ENCODE results near the gene CGB7. TPM values are rescaled to one million over a fixed set of nuclear protein-coding genes. Genes with fewer than 3 reads are reported as not detected.
A peak's percentile ranks its signal among the peaks of the same experiment; 100 is the strongest.

Gene CGB7
- total RNA-seq, 6 experiments from 2014 or later = not detected

- Histone ChIP-seq H3K9me3 (no peaks in the 10 kb centered on the region), H3K4me3 (no peak overlapping the region), H3K27me3 (no peaks in the 10 kb centered on the region), H3K36me3 (peaks cover 6 to 84% (median 27%) of the 10 kb centered on the region in 4 donors), H3K27ac (no peak overlapping the region), H3K4me1 (peaks cover 0 to 21% (median 7%) of the 10 kb centered on the region in 4 donors)
- intact Hi-C loops (cut with DNase I) = loop anchor here in 1 of 2 donors (5.0 kb wide), 2 partner anchors 35 to 95 kb away; no protein-coding TSS in a partner anchor
- DNase-seq = no peak
- no peak for ATAC-seq
- no peak for TF ChIP-seq POLR2A (IDR thresholded peaks at IDR 0.05)
- TF ChIP-seq, protein P1, sequence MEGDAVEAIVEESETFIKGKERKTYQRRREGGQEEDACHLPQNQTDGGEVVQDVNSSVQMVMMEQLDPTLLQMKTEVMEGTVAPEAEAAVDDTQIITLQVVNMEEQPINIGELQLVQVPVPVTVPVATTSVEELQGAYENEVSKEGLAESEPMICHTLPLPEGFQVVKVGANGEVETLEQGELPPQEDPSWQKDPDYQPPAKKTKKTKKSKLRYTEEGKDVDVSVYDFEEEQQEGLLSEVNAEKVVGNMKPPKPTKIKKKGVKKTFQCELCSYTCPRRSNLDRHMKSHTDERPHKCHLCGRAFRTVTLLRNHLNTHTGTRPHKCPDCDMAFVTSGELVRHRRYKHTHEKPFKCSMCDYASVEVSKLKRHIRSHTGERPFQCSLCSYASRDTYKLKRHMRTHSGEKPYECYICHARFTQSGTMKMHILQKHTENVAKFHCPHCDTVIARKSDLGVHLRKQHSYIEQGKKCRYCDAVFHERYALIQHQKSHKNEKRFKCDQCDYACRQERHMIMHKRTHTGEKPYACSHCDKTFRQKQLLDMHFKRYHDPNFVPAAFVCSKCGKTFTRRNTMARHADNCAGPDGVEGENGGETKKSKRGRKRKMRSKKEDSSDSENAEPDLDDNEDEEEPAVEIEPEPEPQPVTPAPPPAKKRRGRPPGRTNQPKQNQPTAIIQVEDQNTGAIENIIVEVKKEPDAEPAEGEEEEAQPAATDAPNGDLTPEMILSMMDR (IDR thresholded peaks at IDR 0.05) = no peak
- WGBS (ENCODE audit: insufficient coverage, low coverage, low lambda C conversion rate, missing lambda C conversion rate) = 40% methylated on average over 3 of the region's 12 CpGs
Observed at GRCh38 chr19:49102303-49102702, 44.8 kb upstream of the CGB7 start.

DNA sequence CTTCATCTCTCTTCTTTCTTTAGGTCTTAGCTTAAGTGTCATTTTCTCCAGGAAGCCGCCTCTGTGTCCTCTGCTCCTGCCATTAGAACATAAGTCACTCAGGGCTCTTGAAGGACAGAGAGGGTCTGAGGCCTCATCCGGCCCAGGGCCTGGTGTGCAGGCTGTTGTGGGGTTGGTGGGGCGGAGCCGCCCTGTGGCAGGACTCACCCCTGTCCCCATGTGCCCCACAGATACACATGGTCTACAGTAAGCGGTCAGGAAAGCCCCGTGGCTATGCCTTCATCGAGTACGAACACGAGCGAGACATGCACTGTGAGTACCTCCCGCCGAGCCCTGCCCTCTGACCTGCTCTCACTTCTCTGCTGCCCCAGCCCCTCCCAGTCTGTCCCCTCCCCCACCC is 43.6 kb upstream of the CGB7 start:
- H3K27ac ChIP-seq = no peak overlapping the region
- H3K4me3 ChIP-seq = no peak overlapping the region
- peaks cover 0 to 26% (median 7%) of the 10 kb centered on the region in 4 donors for H3K4me1 ChIP-seq
- no peak for TF ChIP-seq POLR2A (IDR thresholded peaks at IDR 0.05)
- TF ChIP-seq, protein P1 (IDR thresholded peaks at IDR 0.05) = no peak
- intact Hi-C loops (cut with DNase I) = loop anchor here in 1 of 2 donors (5.0 kb wide), 2 partner anchors 36 to 96 kb away; no protein-coding TSS in a partner anchor
- no peak for DNase-seq
- peaks cover 6 to 81% (median 22%) of the 10 kb centered on the region in 4 donors for H3K36me3 ChIP-seq
- ATAC-seq = no peak
- no peaks in the 10 kb centered on the region for H3K9me3 ChIP-seq
- H3K27me3 ChIP-seq = no peaks in the 10 kb centered on the region
- 63% methylated on average over 4 of the region's 12 CpGs for WGBS (ENCODE audit: insufficient coverage, low coverage, low lambda C conversion rate, missing lambda C conversion rate)

- DNase-seq = peak in 1 of 3 donors; percentile 70
Observed at GRCh38 chr19:49098795-49099194, 41.2 kb upstream of the CGB7 start.

DNA sequence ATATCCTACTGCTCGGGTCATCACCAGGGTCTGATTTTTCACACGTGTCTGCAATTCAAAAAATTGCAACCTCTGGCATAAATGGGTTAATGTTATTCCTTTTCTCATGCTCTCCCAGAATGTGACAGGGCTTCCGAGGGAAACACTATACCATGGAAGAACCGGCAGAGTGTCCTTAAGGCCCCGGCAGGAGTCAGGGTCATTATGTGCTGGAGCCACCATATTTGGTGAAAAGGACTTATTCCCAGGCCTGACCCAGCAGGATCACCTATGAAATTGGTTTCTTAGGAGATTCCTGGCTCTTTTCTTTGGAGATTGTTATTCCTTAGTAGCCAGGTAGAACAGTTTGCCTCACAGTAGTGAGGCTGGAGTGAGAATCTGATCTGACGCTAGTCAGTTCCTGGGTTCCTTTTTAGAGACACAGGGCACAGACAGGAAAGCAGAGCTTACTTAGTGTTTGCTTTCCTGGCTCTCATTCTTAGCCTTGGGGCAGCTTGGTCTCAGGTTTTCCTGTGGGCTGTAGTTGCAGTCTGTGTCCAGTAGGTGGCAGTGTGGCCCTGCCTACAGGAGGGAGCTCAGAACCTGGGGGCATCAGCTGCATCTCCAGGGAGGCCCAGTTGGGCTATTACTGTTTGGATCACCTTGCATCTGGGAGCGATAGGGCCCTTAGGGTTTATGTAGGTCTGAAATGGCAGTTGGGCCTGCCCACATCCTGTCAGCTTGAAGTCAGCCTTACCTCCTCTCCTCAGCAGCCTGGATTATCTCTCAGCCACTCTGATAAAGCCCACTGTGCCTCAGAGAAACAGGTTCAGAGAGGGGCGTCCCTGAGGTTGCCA is 40.1 kb upstream of the CGB7 start:
- H3K4me3 ChIP-seq = no peak overlapping the region
- peak in 2 of 3 donors; percentile 60 to 76 for DNase-seq
- TF ChIP-seq POLR2A (IDR thresholded peaks at IDR 0.05) = no peak
- TF ChIP-seq, protein P1 (IDR thresholded peaks at IDR 0.05) = peak; percentile 96 to 100 (median 100)
- intact Hi-C loops (cut with DNase I) = loop anchor here in 1 of 2 donors (10.0 kb wide), 1 partner anchor 97 kb away; no protein-coding TSS in a partner anchor
- no peaks in the 10 kb centered on the region for H3K27me3 ChIP-seq
- ATAC-seq = peak; percentile 84 to 92 (median 88)
- peaks cover 6 to 79% (median 28%) of the 10 kb centered on the region in 4 donors for H3K36me3 ChIP-seq
- H3K27ac ChIP-seq = peak overlapping the region in 1 of 3 donors; percentile 49
- H3K4me1 ChIP-seq = peaks cover 0 to 26% (median 7%) of the 10 kb centered on the region in 4 donors
- WGBS (ENCODE audit: insufficient coverage, low coverage, low lambda C conversion rate, missing lambda C conversion rate) = 36% methylated on average over 6 of the region's 8 CpGs
- no peaks in the 10 kb centered on the region for H3K9me3 ChIP-seq

More at GRCh38 chr19:49098795-49099194, 41.2 kb upstream of the CGB7 start:
- peaks cover 6 to 73% (median 26%) of the 10 kb centered on the region in 4 donors for H3K36me3 ChIP-seq
- H3K27me3 ChIP-seq = no peaks in the 10 kb centered on the region
- 20% methylated on average over 3 of the region's 4 CpGs for WGBS (ENCODE audit: insufficient coverage, low coverage, low lambda C conversion rate, missing lambda C conversion rate)
- peak; percentile 80 to 93 (median 82) for ATAC-seq
- TF ChIP-seq, protein P1 (IDR thresholded peaks at IDR 0.05) = no peak
- TF ChIP-seq POLR2A (IDR thresholded peaks at IDR 0.05) = no peak
- H3K27ac ChIP-seq = peak overlapping the region in 1 of 3 donors; percentile 49
- intact Hi-C loops (cut with DNase I) = loop anchor here in 1 of 2 donors (10.0 kb wide), 1 partner anchor 96 kb away; no protein-coding TSS in a partner anchor
- H3K4me3 ChIP-seq = no peak overlapping the region
- no peaks in the 10 kb centered on the region for H3K9me3 ChIP-seq
- peaks cover 0 to 26% (median 7%) of the 10 kb centered on the region in 4 donors for H3K4me1 ChIP-seq
